ENCODE results near the gene TEK. TPM values are rescaled to one million over a fixed set of nuclear protein-coding genes. Genes with fewer than 3 reads are reported as not detected.
"Not testable (repeated sequence)": the region's sequence is repeated elsewhere in the genome, so short reads cannot be mapped to it uniquely, and the experiment has no call there.

The TEK gene
- polyA plus RNA-seq, 3 donors, result not detected

DNA sequence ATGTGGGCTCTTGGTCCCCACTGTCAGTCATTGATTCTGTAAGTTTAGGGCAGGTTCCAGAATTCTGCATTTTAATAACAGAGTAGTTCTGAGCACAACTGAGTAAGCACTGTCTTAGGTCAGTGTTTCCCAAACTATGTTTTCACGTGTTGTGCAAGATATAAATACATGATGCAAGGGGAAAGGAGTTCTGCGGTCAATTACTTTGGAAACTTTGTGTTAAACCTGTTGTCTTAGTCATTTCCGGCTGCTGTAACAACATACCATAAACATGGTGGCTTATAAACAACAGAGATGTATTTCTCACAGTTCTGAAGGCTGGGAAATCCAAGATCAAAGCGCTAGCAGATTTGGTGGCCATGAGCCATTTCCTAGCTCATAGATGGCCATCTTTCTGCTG is 118.2 kb downstream of the TEK start:
- intact Hi-C loops (cut with micrococcal nuclease), result no loop called here
- peaks cover 0 to 6% (median 0%) of the 10 kb centered on the region in 3 donors for H3K27me3 Mint-ChIP-seq (ENCODE audit: low read depth in 3 of 3)

DNA sequence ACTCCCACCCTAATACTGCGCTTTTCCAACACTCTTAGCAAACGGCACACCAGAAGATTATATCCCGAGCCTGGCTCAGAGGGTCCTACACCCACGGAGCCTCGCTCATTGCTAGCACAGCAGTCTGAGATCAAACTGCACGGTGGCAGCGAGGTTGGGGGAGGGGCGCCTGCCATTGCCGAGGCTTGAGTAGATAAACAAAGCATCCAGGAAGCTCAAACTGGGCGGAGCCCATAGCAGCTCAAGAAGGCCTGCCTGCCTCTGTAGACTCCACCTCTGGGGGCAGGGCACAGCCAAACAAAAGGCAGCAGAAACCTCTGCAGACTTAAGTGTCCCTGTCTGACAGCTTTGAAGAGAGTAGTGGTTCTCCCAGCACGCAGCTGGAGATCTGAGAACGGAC is 130.6 kb downstream of the TEK start:
- H3K4me1 Mint-ChIP-seq; H3K9me3 ChIP-seq (replicated peaks in 1 of 2; ENCODE audit: control insufficient read depth in 1 of 2, insufficient read depth in 1 of 2, low read length in 2 of 2); intact Hi-C loops (cut with micrococcal nuclease); H3K36me3 ChIP-seq (replicated peaks in 1 of 2; ENCODE audit: control insufficient read depth in 1 of 2, insufficient read depth in 2 of 2, low read length in 2 of 2); H3K9ac ChIP-seq (ENCODE audit: insufficient read depth, low read length, poor library complexity, severe bottlenecking); H3K4me3 Mint-ChIP-seq; H3K27ac Mint-ChIP-seq; H3K4me3 ChIP-seq (replicated peaks in 1 of 3; ENCODE audit: low read depth in 2 of 3, low read length in 3 of 3); H3K4me1 ChIP-seq (ENCODE audit: control insufficient read depth in 1 of 2, insufficient read depth in 2 of 2, low read length in 2 of 2); H3K27ac ChIP-seq (ENCODE audit: low read depth in 1 of 2, low read length in 2 of 2); H3K27me3 ChIP-seq (ENCODE audit: control insufficient read depth in 2 of 2, insufficient read depth in 2 of 2, low read length in 2 of 2); H2AFZ ChIP-seq (ENCODE audit: insufficient read depth, low read depth, low read length, poor library complexity, severe bottlenecking); DNase-seq; H3K36me3 Mint-ChIP-seq; H3K27me3 Mint-ChIP-seq (ENCODE audit: low read depth in 3 of 3); H3K4me2 ChIP-seq (replicated peaks; ENCODE audit: extremely low read depth, low read length, poor library complexity, severe bottlenecking); H3K79me2 ChIP-seq (ENCODE audit: insufficient read depth, low read length); H4K20me1 ChIP-seq (ENCODE audit: insufficient read depth, low read length): not testable (repeated sequence)
- peaks cover 2 to 16% (median 6%) of the 10 kb centered on the region in 7 donors for H3K9me3 Mint-ChIP-seq
- WGBS (ENCODE audit: insufficient coverage), result 91% methylated on average over 11 of the region's 12 CpGs

More for the DNA sequence above, 118.2 kb downstream of the TEK start:
- Histone ChIP-seq H3K4me3 (replicated peaks in 1 of 3; ENCODE audit: low read depth in 2 of 3, low read length in 3 of 3) (no peak overlapping the region), H3K4me2 (replicated peaks; ENCODE audit: extremely low read depth, low read length, poor library complexity, severe bottlenecking) (no peak overlapping the region), H3K27me3 (ENCODE audit: control insufficient read depth in 2 of 2, insufficient read depth in 2 of 2, low read length in 2 of 2) (no peaks in the 10 kb centered on the region), H3K79me2 (ENCODE audit: insufficient read depth, low read length) (no peaks in the 10 kb centered on the region), H3K9me3 (replicated peaks in 1 of 2; ENCODE audit: control insufficient read depth in 1 of 2, insufficient read depth in 1 of 2, low read length in 2 of 2) (no peaks in the 10 kb centered on the region), H3K36me3 (replicated peaks in 1 of 2; ENCODE audit: control insufficient read depth in 1 of 2, insufficient read depth in 2 of 2, low read length in 2 of 2) (no peaks in the 10 kb centered on the region), H3K4me1 (ENCODE audit: control insufficient read depth in 1 of 2, insufficient read depth in 2 of 2, low read length in 2 of 2) (no peaks in the 10 kb centered on the region), H3K27ac (ENCODE audit: low read depth in 1 of 2, low read length in 2 of 2) (no peak overlapping the region), H2AFZ (ENCODE audit: insufficient read depth, low read depth, low read length, poor library complexity, severe bottlenecking) (no peak overlapping the region), H3K9ac (ENCODE audit: insufficient read depth, low read length, poor library complexity, severe bottlenecking) (no peak overlapping the region), H4K20me1 (ENCODE audit: insufficient read depth, low read length) (no peaks in the 10 kb centered on the region)
- TF ChIP-seq, protein P1, sequence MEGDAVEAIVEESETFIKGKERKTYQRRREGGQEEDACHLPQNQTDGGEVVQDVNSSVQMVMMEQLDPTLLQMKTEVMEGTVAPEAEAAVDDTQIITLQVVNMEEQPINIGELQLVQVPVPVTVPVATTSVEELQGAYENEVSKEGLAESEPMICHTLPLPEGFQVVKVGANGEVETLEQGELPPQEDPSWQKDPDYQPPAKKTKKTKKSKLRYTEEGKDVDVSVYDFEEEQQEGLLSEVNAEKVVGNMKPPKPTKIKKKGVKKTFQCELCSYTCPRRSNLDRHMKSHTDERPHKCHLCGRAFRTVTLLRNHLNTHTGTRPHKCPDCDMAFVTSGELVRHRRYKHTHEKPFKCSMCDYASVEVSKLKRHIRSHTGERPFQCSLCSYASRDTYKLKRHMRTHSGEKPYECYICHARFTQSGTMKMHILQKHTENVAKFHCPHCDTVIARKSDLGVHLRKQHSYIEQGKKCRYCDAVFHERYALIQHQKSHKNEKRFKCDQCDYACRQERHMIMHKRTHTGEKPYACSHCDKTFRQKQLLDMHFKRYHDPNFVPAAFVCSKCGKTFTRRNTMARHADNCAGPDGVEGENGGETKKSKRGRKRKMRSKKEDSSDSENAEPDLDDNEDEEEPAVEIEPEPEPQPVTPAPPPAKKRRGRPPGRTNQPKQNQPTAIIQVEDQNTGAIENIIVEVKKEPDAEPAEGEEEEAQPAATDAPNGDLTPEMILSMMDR (IDR thresholded peaks at IDR 0.05), result no peak
- DNase-seq, result peak; percentile 3 to 4 (median 4)
- WGBS (ENCODE audit: insufficient coverage), result 100% methylated on average over 1 of the region's 4 CpGs
- H3K4me1 Mint-ChIP-seq, result no peaks in the 10 kb centered on the region
- peak overlapping the region in 2 of 7 donors; percentile 20 to 62 for H3K27ac Mint-ChIP-seq
- H3K9me3 Mint-ChIP-seq, result peaks cover 0 to 7% (median 2%) of the 10 kb centered on the region in 7 donors
- no peaks in the 10 kb centered on the region for H3K36me3 Mint-ChIP-seq
- no peak overlapping the region for H3K4me3 Mint-ChIP-seq
